ENCODE measurements around the gene NAT9. TPM values are rescaled to one million over a fixed set of nuclear protein-coding genes. Genes with fewer than 3 reads are reported as not detected.

NAT9 gene
- total and polyA plus RNA-seq, 2 donors (not counting 1 experiment from before 2014, with no cell fraction given), result 34.7 to 39.6 TPM

GRCh38 chr17:74810699-74811485, 34.7 kb upstream of the NAT9 start:
- Histone ChIP-seq H3K79me2 (ENCODE audit: control insufficient read depth, insufficient read depth, low read length) (no peaks in the 10 kb centered on the region), H3K4me2 (ENCODE audit: extremely low read depth, insufficient read depth, low read length) (no peak overlapping the region), H2AFZ (ENCODE audit: low read length) (no peak overlapping the region), H3K27me3 (ENCODE audit: control insufficient read depth, insufficient read depth, low read length) (no peaks in the 10 kb centered on the region), H3K4me1 (ENCODE audit: control insufficient read depth, extremely low read depth, insufficient read depth, low read length) (no peaks in the 10 kb centered on the region), H3K27ac (ENCODE audit: insufficient read depth, low read length) (no peak overlapping the region), H3K9ac (ENCODE audit: insufficient read depth, low read length) (no peak overlapping the region), H3K36me3 (ENCODE audit: control insufficient read depth, insufficient read depth, low read length) (peaks cover 1% of the 10 kb centered on the region), H3K9me3 (ENCODE audit: control insufficient read depth, insufficient read depth, low read depth, low read length) (no peaks in the 10 kb centered on the region), H3K4me3 (replicated peaks in 1 of 4; ENCODE audit: control extremely low read depth in 1 of 4, insufficient read depth in 1 of 4, low read depth in 3 of 4, low read length in 4 of 4) (no peak overlapping the region), H4K20me1 (ENCODE audit: control insufficient read depth, extremely low read depth, insufficient read depth, low read length) (no peaks in the 10 kb centered on the region)
- no peak for TF ChIP-seq EZH2 (IDR thresholded peaks at IDR 0.05; ENCODE audit: low read length, missing control alignments)
- TF ChIP-seq CTCF (conservative IDR thresholded peaks at IDR 0.05 in 1 of 2, IDR thresholded peaks at IDR 0.05 in 1 of 2; ENCODE audit: low read depth in 1 of 2, low read length in 2 of 2), result no peak
- no peak for DNase-seq (ENCODE audit: low read depth in 2 of 2)

DNA sequence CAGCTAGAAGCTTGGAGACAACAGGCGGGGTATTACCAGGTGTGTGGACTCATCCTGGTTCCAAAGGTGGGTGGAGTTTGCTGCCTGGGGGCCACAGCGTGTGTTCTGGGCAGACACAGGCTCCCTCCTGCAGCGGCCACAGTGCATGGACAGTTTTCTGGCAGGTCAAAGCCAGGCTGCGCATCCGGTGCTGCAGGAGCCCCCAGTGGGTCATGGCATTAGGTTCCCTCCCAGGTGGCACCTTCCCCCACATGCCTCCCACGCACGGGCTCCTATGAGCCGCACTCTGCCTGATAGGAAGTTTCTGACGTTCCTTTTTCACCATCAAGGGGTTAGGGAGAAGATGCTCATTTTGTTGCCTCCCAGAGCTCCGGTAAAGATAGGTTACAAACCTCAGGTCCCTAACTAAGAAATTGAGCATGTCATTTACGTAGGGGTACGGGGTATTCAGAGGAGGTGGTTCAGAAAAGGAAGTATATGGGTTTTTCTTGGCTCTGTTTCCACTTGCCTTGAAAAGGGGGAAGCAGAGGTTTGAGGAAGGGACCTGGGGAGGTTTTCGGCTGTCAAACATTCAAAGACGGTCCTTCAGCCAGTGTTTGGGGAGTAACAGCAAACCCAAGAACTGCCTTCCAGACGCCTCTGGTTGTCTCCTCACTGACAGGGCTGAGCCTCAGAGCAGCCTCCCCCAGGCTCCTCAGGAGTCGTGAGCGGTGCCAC, 32.7 kb upstream of the NAT9 start:
- TF ChIP-seq CTCF (conservative IDR thresholded peaks at IDR 0.05 in 1 of 2, IDR thresholded peaks at IDR 0.05 in 1 of 2; ENCODE audit: low read depth in 1 of 2, low read length in 2 of 2) (no peak), EZH2 (IDR thresholded peaks at IDR 0.05; ENCODE audit: low read length, missing control alignments) (no peak)
- H3K4me1 ChIP-seq (ENCODE audit: control insufficient read depth, extremely low read depth, insufficient read depth, low read length), result no peaks in the 10 kb centered on the region
- no peak overlapping the region for H3K9ac ChIP-seq (ENCODE audit: insufficient read depth, low read length)
- H3K36me3 ChIP-seq (ENCODE audit: control insufficient read depth, insufficient read depth, low read length), result peaks cover 3% of the 10 kb centered on the region
- H3K79me2 ChIP-seq (ENCODE audit: control insufficient read depth, insufficient read depth, low read length), result no peaks in the 10 kb centered on the region
- H3K27ac ChIP-seq (ENCODE audit: insufficient read depth, low read length), result no peak overlapping the region
- H3K4me2 ChIP-seq (ENCODE audit: extremely low read depth, insufficient read depth, low read length), result no peak overlapping the region
- H2AFZ ChIP-seq (ENCODE audit: low read length), result no peak overlapping the region
- H3K27me3 ChIP-seq (ENCODE audit: control insufficient read depth, insufficient read depth, low read length), result no peaks in the 10 kb centered on the region
- no peak for DNase-seq (ENCODE audit: low read depth in 2 of 2)
- H4K20me1 ChIP-seq (ENCODE audit: control insufficient read depth, extremely low read depth, insufficient read depth, low read length), result no peaks in the 10 kb centered on the region
- H3K4me3 ChIP-seq (replicated peaks in 1 of 4; ENCODE audit: control extremely low read depth in 1 of 4, insufficient read depth in 1 of 4, low read depth in 3 of 4, low read length in 4 of 4), result no peak overlapping the region
- no peaks in the 10 kb centered on the region for H3K9me3 ChIP-seq (ENCODE audit: control insufficient read depth, insufficient read depth, low read depth, low read length)

DNA sequence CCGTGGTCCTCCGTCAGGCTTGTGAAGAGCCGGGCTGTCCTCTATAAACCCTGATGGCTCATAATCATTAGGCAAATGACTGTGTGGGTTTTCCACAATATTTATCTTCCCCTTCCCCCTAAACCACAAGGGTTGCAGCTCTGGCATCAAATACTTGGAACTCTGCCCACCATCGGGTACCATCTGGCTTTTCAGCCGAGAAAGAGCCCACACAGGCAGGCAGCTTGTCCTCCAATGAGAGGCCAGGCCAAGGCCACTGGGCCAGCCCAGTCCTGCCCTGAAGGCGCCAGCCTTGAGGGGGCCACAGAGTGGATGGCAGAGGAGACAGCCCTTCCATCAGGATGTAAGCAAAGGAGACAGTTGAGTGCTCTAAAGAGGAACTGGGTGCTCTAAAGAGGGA, 31.8 kb upstream of the NAT9 start:
- H3K9ac ChIP-seq (ENCODE audit: insufficient read depth, low read length), result no peak overlapping the region
- H3K4me2 ChIP-seq (ENCODE audit: extremely low read depth, insufficient read depth, low read length), result no peak overlapping the region
- TF ChIP-seq CTCF (conservative IDR thresholded peaks at IDR 0.05 in 1 of 2, IDR thresholded peaks at IDR 0.05 in 1 of 2; ENCODE audit: low read depth in 1 of 2, low read length in 2 of 2), result no peak
- TF ChIP-seq EZH2 (IDR thresholded peaks at IDR 0.05; ENCODE audit: low read length, missing control alignments), result no peak
- peaks cover 3% of the 10 kb centered on the region for H3K36me3 ChIP-seq (ENCODE audit: control insufficient read depth, insufficient read depth, low read length)
- H3K79me2 ChIP-seq (ENCODE audit: control insufficient read depth, insufficient read depth, low read length), result no peaks in the 10 kb centered on the region
- DNase-seq (ENCODE audit: low read depth in 2 of 2), result peak; percentile 7 to 31
- H2AFZ ChIP-seq (ENCODE audit: low read length), result no peak overlapping the region
- no peaks in the 10 kb centered on the region for H4K20me1 ChIP-seq (ENCODE audit: control insufficient read depth, extremely low read depth, insufficient read depth, low read length)
- no peak overlapping the region for H3K4me3 ChIP-seq (replicated peaks in 1 of 4; ENCODE audit: control extremely low read depth in 1 of 4, insufficient read depth in 1 of 4, low read depth in 3 of 4, low read length in 4 of 4)
- H3K27me3 ChIP-seq (ENCODE audit: control insufficient read depth, insufficient read depth, low read length), result no peaks in the 10 kb centered on the region
- H3K9me3 ChIP-seq (ENCODE audit: control insufficient read depth, insufficient read depth, low read depth, low read length), result no peaks in the 10 kb centered on the region
- no peaks in the 10 kb centered on the region for H3K4me1 ChIP-seq (ENCODE audit: control insufficient read depth, extremely low read depth, insufficient read depth, low read length)
- H3K27ac ChIP-seq (ENCODE audit: insufficient read depth, low read length), result no peak overlapping the region
